Measurements from ENCODE around the gene FBLN2. TPM values are rescaled to one million over a fixed set of nuclear protein-coding genes. Genes with fewer than 3 reads are reported as not detected.
A peak's percentile ranks its signal among the peaks of the same experiment; 100 is the strongest.

FBLN2 gene
- total RNA-seq, 1 donor from 2014 or later: 5.8 TPM

DNA sequence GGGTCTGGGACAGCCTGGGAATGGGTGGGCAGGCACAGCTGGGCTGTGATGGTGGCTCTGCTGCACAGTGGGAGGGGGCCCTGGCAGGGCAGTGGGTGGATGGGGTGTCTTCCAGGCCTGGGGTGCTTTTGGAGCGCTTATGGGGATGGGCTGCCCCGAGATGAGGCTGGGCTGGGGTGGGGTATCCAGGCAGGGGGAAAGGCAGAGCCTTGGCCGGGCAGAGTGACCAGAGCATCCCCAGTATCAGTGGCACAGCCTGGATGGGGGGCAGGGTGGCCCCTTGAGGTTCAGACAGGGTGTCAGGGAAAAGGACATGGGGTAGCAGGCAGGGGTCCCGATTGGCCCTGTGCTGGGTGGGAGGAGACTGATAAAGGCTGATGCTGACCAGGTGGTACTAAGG, 42.2 kb upstream of the FBLN2 start:
- no peak overlapping the region for H3K27ac Mint-ChIP-seq
- no peaks in the 10 kb centered on the region for H3K9me3 Mint-ChIP-seq (ENCODE audit: low read depth)
- H3K4me1 Mint-ChIP-seq (ENCODE audit: low read depth): no peaks in the 10 kb centered on the region
- TF ChIP-seq CTCF (IDR thresholded peaks at IDR 0.05; ENCODE audit: unreplicated experiment): no peak
- H3K27me3 Mint-ChIP-seq: no peaks in the 10 kb centered on the region
- no peak overlapping the region for H3K4me3 Mint-ChIP-seq (ENCODE audit: low read depth)
- H3K36me3 Mint-ChIP-seq (ENCODE audit: insufficient read depth): peaks cover 3% of the 10 kb centered on the region
- no peak for DNase-seq (ENCODE audit: low spot score, unreplicated experiment)

DNA sequence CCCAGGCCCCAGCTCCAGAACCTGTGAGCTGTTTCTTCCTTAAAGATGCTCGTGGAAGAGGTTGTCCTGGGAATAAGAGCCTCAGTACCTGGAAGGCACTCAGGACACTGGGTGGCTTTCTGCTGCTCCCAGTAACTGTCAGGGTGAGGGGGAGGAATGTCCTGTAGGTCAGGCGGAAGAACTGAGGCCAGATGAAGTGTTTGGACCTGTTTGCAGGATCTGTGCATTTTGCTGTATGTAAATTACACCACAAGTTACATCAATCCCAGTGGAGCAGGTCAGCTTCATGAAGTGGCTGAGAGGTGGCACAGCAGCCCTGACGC, 41.7 kb upstream of the FBLN2 start:
- H3K27me3 Mint-ChIP-seq: no peaks in the 10 kb centered on the region
- no peak overlapping the region for H3K4me3 Mint-ChIP-seq (ENCODE audit: low read depth)
- H3K36me3 Mint-ChIP-seq (ENCODE audit: insufficient read depth): peaks cover 1% of the 10 kb centered on the region
- TF ChIP-seq CTCF (IDR thresholded peaks at IDR 0.05; ENCODE audit: unreplicated experiment): no peak
- H3K4me1 Mint-ChIP-seq (ENCODE audit: low read depth): no peaks in the 10 kb centered on the region
- H3K9me3 Mint-ChIP-seq (ENCODE audit: low read depth): no peaks in the 10 kb centered on the region
- DNase-seq (ENCODE audit: low spot score, unreplicated experiment): no peak
- peak overlapping the region; percentile 53 for H3K27ac Mint-ChIP-seq

DNA sequence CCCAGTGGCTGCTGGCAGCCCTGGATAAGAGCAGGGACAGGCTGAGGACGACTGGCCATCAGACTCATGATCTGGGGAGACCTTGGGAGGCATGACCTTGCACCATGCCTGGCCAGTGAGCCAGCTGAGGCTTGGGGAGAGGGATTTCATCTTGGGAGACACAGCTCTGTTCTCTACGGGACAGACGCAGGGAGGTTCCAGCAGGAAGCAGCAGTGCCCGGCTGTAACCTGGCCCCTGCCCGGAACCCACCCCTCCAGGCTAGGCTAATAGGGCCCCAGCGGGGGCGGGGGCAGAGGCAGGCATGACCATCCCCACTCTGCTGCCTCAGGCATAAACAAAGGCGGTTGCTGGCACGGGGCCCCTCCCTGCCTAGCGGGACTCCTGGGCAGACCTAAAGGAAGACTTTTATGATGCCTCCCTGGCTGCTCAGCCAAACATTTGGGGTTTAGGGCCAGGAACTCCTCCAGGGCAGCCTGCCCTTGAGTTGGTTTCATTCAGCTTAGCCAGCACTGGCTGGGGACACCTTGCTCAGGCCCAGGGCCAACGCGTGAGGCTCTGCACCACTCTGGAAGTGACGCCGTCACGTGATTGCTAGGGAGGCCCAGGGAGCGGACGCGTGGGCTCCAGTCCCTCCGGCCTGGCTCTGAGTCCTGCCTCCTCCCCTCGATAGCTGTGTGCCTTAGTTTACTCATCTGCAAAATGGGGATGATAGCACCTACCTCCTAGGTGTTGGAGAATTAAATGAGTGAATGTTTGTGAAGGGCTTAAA, 41.2 kb upstream of the FBLN2 start:
- Mint-ChIP-seq H3K36me3 (ENCODE audit: insufficient read depth) (peaks cover 1% of the 10 kb centered on the region), H3K4me3 (ENCODE audit: low read depth) (no peak overlapping the region), H3K9me3 (ENCODE audit: low read depth) (no peaks in the 10 kb centered on the region), H3K27me3 (no peaks in the 10 kb centered on the region), H3K27ac (peak overlapping the region; percentile 53), H3K4me1 (ENCODE audit: low read depth) (no peaks in the 10 kb centered on the region)
- no peak for DNase-seq (ENCODE audit: low spot score, unreplicated experiment)
- TF ChIP-seq CTCF (IDR thresholded peaks at IDR 0.05; ENCODE audit: unreplicated experiment): no peak

DNA sequence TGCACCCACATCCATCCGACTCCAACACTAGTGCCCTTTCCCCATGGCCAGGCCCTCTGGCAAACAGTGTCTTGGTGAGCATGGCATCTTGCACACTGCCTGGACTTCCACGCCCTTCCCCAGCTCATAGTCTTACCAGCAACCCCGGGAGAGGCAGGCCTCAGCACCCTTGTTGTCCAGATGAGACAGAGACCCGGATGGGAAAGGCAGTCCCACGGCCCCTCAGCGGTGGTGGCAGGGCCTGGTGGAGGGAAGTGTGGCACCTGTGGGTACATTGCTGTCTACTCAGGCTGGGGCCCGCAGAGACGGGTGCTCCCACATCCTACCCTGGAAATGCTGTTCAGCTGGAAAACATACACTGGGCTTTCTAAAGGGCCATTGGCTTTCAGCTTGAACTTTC, 40.4 kb upstream of the FBLN2 start:
- TF ChIP-seq CTCF (IDR thresholded peaks at IDR 0.05; ENCODE audit: unreplicated experiment): no peak
- Mint-ChIP-seq H3K27ac (no peak overlapping the region), H3K4me1 (ENCODE audit: low read depth) (no peaks in the 10 kb centered on the region), H3K36me3 (ENCODE audit: insufficient read depth) (no peaks in the 10 kb centered on the region), H3K9me3 (ENCODE audit: low read depth) (no peaks in the 10 kb centered on the region), H3K4me3 (ENCODE audit: low read depth) (no peak overlapping the region), H3K27me3 (no peaks in the 10 kb centered on the region)
- DNase-seq (ENCODE audit: low spot score, unreplicated experiment): no peak

DNA sequence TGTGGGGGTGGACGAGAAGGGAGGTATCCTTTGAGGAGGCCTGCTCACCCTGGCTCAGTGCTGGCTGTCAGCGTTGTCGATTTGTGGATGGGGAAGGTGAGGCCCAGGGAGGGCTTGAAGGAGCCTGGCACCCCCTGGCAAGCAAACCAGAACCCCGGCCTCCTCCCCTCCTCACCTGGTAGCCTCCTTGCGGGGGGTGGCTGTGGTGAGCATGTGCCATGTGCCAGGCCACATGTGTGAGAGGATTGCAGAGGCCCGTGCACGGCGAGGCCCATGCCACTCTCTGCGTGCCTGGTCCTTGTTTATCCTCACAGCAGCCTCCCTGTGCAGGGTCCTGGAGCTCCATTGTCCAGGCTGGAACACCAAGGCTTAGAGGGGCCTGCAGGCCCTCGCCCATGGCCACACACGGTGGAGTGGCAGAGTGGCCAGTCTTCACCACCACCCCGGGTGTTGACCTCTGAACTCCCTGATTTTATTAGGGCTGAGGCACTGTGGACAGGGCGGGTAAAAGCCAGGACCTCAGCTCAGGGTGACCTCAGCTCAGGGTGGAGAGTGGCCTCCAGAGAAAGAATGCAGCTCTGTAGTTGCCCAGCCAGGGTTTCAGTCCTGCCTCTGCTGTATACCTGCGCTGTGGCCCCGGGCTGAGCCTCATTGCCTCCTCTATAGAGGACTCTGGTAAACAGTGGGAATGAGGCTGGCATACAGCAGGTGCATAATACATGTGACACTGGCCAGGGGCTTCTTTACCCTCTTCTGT, 39.7 kb upstream of the FBLN2 start:
- Mint-ChIP-seq H3K27me3 (no peaks in the 10 kb centered on the region), H3K9me3 (ENCODE audit: low read depth) (no peaks in the 10 kb centered on the region), H3K4me1 (ENCODE audit: low read depth) (no peaks in the 10 kb centered on the region), H3K27ac (no peak overlapping the region), H3K36me3 (ENCODE audit: insufficient read depth) (no peaks in the 10 kb centered on the region), H3K4me3 (ENCODE audit: low read depth) (no peak overlapping the region)
- no peak for TF ChIP-seq CTCF (IDR thresholded peaks at IDR 0.05; ENCODE audit: unreplicated experiment)
- no peak for DNase-seq (ENCODE audit: low spot score, unreplicated experiment)
